ENCODE data around the gene CHTF8. TPM values are rescaled to one million over a fixed set of nuclear protein-coding genes. Genes with fewer than 3 reads are reported as not detected.

Gene CHTF8, protein sequence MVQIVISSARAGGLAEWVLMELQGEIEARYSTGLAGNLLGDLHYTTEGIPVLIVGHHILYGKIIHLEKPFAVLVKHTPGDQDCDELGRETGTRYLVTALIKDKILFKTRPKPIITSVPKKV
- total RNA-seq, result 38.8 and 73.2 TPM in 2 replicates

DNA sequence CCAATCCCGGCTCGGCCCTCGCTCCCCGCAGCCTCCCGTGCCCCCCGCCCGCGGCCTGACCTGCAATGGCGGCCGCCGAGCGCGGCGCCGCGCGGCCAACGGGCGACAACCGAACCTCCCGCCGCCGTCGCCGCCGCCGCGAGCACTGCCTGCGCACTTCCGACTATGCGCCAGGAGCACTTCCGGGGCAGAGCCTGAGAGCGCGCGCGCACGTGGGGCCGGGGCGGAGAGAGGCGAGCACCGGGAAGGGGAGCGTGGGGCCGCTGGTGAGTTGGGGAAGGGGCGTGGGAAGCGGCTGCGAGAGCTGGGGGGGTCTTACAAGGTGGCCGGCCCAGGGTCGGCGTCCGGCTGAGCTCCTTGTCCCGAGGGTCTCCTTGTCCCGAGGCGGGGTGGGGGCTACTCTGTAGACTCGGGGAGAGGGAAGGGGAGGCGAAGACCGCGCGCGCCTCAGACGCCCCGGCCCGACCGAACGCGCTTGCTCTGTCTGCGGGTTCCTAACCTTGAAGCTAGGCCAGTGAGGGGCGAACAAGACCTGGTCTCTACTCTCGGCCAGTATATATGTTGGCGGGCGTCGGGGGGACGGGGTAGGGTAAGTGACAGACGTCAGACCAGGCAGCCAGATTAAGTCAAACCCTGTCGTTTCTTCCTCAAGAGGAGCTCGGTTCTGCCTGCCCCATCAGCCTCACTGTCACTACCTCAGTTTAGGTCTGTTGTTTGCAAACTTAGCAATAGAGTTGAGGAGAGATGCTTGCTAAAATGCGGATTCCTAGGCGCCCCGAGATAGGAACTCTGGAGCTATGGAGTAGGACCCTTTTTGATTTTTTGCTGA lies at the start of gene CHTF8, which contains the start of gene UTP4:
Gene CHTF8 (minus strand): TSS at position 165 of the 829 bp plus-strand sequence. CDS start 11,130 bp downstream, outside the sequence.
Gene UTP4 (plus strand): TSS at position 226 of the 829 bp plus-strand sequence. CDS start 811 bp downstream, outside the sequence.

DNA sequence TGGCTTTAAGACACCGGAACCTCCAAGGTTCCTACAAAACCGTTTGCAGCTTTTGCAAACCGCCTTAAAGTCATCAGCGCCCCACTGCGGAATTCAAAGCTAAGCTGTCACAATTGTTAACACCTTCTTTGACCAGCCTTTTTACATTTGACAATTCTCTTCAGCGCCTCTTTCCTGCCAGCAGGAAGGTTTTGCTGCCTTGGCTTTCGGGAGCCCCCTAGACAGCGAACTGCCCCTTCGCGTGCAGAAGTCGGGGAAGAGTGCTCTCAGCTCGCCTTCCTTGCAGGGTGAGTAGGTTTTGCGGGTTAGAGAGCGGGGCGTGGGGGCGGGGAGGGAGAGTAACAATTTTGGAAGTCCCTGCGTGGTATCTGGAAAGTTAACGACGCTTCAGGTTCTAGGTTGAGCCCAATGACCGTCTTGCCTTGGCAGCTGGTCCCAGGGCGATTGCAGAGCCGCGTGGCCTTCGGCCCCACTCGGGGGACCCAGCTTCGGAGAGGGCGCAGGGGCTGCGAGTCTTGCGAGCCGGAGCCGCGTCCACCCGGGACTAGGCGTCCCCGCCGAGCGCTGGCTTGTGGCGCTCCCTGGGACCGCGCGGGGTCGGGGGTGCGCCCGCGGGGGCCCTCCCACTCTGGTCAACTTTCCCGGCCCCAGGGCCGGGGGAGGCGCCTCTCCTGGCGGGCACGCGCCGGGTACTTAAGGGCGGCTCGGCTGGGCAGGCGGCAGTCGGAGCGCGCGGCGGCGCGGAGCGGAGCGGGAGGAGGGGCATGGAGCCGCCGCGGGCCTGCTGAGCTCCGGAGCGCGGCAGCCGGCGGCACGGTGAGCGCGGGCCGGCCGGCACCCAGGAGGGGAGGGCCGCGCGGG lies 26.7 kb downstream of the CHTF8 start, which contains the start of gene HAS3:
Gene HAS3 (plus strand): TSS at position 153 of the 861 bp plus-strand sequence. CDS start 3,743 bp downstream, outside the sequence.

Other genes starting within 250 kb of the CHTF8 start
- under 0.01 and 3.6 TPM in 2 replicates for gene HAS3, start 26.9 kb downstream of the CHTF8 start, total RNA-seq
- 21.1 and 26.2 TPM in 2 replicates for gene UTP4, start 61 bp upstream of the CHTF8 start, total RNA-seq
- 18.3 and 28.2 TPM in 2 replicates for gene SNTB2, start 54.6 kb upstream of the CHTF8 start, total RNA-seq
- gene VPS4A, start 178.8 kb upstream of the CHTF8 start, total RNA-seq, result 27.1 and 31.9 TPM in 2 replicates
- gene PDF, start 198.0 kb upstream of the CHTF8 start, total RNA-seq, result 11.0 and 13.4 TPM in 2 replicates
- gene COG8, start 207.0 kb upstream of the CHTF8 start, total RNA-seq, result 33.4 and 53.8 TPM in 2 replicates
- 19.6 and 25.8 TPM in 2 replicates for gene NIP7, start 207.2 kb upstream of the CHTF8 start, total RNA-seq
- not detected in 2 replicates for gene TMED6, start 219.2 kb upstream of the CHTF8 start, total RNA-seq